Measurements from ENCODE around the gene ATXN2. TPM values are rescaled to one million over a fixed set of nuclear protein-coding genes. Genes with fewer than 3 reads are reported as not detected.
A peak's percentile ranks its signal among the peaks of the same experiment; 100 is the strongest.

The ATXN2 gene
- total and polyA plus RNA-seq, 2 of the 4 experiments (the other 2 are of a cell fraction) = 12.4 to 66.5 TPM

GRCh38 chr12:111444314-111444924 lies 154.7 kb downstream of the ATXN2 start:
- Histone ChIP-seq H2AK9ac (replicated peaks; ENCODE audit: low read depth, low read length, poor library complexity) (no peak overlapping the region), H3K4me1 (ENCODE audit: control insufficient read depth, insufficient read depth, low read length) (peaks cover 16% of the 10 kb centered on the region), H3K27ac (ENCODE audit: insufficient read depth, low read length) (no peak overlapping the region), H3K14ac (replicated peaks; ENCODE audit: low read depth, low read length) (no peak overlapping the region), H3K4me3 (ENCODE audit: insufficient read depth, low read depth, low read length) (no peak overlapping the region), H3K9ac (ENCODE audit: low read depth, low read length) (no peak overlapping the region), H4K91ac (ENCODE audit: insufficient read depth, low read depth, low read length) (no peak overlapping the region), H2BK20ac (ENCODE audit: low read depth, low read length) (no peak overlapping the region), H2BK120ac (ENCODE audit: low read depth, low read length) (no peak overlapping the region), H3K9me1 (ENCODE audit: insufficient read depth, low read length) (peaks cover 15% of the 10 kb centered on the region), H4K20me1 (ENCODE audit: insufficient read depth, low read length) (peaks cover 76% of the 10 kb centered on the region), H4K8ac (ENCODE audit: low read depth in 2 of 2, low read length in 2 of 2) (0 out of 4 replicates have a peak overlapping the region, but pooled peaks of 1 of the 2 experiments have one; percentile 5), H4K5ac (ENCODE audit: low read depth, low read length) (no peak overlapping the region), H3K79me1 (ENCODE audit: low read depth in 1 of 2, low read length in 2 of 2) (peaks cover 16 to 87% of the 10 kb centered on the region in 2 experiments; a peak in 3 of 4 replicates), H3K4me2 (ENCODE audit: low read depth, low read length) (no peak overlapping the region), H2AK5ac (ENCODE audit: low read depth, low read length) (no peak overlapping the region), H3K9me3 (ENCODE audit: control insufficient read depth, insufficient read depth, low read length) (no peaks in the 10 kb centered on the region), H3K27me3 (ENCODE audit: control insufficient read depth, insufficient read depth, low read length) (no peaks in the 10 kb centered on the region), H3K56ac (ENCODE audit: extremely low read depth, insufficient read depth, low read length) (no peak overlapping the region), H2BK15ac (ENCODE audit: low read depth, low read length) (no peak overlapping the region), H3K4ac (ENCODE audit: low read depth, low read length) (no peak overlapping the region), H2AFZ (replicated peaks; ENCODE audit: low read length, poor library complexity) (no peak overlapping the region), H3K36me3 (ENCODE audit: control insufficient read depth, insufficient read depth, low read length) (peaks cover 62% of the 10 kb centered on the region), H3K23ac (ENCODE audit: low read depth, low read length) (no peak overlapping the region), H3K18ac (ENCODE audit: low read depth, low read length) (no peak overlapping the region), H2BK5ac (ENCODE audit: low read depth, low read length, poor library complexity, severe bottlenecking) (no peak overlapping the region)
- intact Hi-C loops (cut with micrococcal nuclease) (no loop called here), in situ Hi-C loops (cut with MboI; ENCODE audit: low sequenced_read_pairs) (no loop called here), dilution Hi-C loops (cut with HindIII; ENCODE audit: low sequenced_read_pairs, unreplicated experiment) (no loop called here)
- no TSS peak for BruUV-seq (replicated peaks)
- ChIA-PET CTCF (interaction anchor here (0.6 to 2.0 kb wide), 3 partner anchors 45 to 229 kb away, joined by 3 to 10 read pairs (median 4); no protein-coding TSS in a partner anchor), POLR2A (ENCODE audit: unreplicated experiment) (interaction anchor here (1.1 kb wide), 1 partner anchor 10 kb away, joined by 3 read pairs; no protein-coding TSS in a partner anchor)
- DNase-seq = no peak
- TF ChIP-seq POLR2A (IDR thresholded peaks at IDR 0.05; ENCODE audit: low read depth, low read length) (no peak), MAFK (IDR thresholded peaks at IDR 0.05; ENCODE audit: low read depth, low read length) (no peak), USF2 (IDR thresholded peaks at IDR 0.05; ENCODE audit: low read depth, low read length) (no peak), MXI1 (IDR thresholded peaks at IDR 0.05; ENCODE audit: borderline replicate concordance, low read depth, low read length) (no peak), CEBPB (IDR thresholded peaks at IDR 0.05; ENCODE audit: low read depth, low read length) (no peak), BHLHE40 (IDR thresholded peaks at IDR 0.05; ENCODE audit: low read depth, low read length) (no peak), CHD1 (IDR thresholded peaks at IDR 0.05; ENCODE audit: low read depth, low read length) (no peak), MAZ (IDR thresholded peaks at IDR 0.05; ENCODE audit: borderline replicate concordance, low read depth, low read length) (no peak), FOS (IDR thresholded peaks at IDR 0.05; ENCODE audit: low read depth, low read length) (no peak), RAD21 (IDR thresholded peaks at IDR 0.05; ENCODE audit: low read length) (no peak), RCOR1 (IDR thresholded peaks at IDR 0.05; ENCODE audit: insufficient replicate concordance, low read length) (no peak), SMC3 (IDR thresholded peaks at IDR 0.05; ENCODE audit: low read depth, low read length) (no peak), RFX5 (IDR thresholded peaks at IDR 0.05; ENCODE audit: low read depth, low read length) (no peak), CTCF (conservative IDR thresholded peaks at IDR 0.05; ENCODE audit: low read depth, low read length) (no peak), ELK1 (IDR thresholded peaks at IDR 0.05; ENCODE audit: borderline replicate concordance, low read depth, low read length) (no peak), NFE2L2 (IDR thresholded peaks at IDR 0.05; ENCODE audit: low read depth, low read length) (no peak)
- no peak for ATAC-seq (ENCODE audit: low read depth)
- WGBS, 2 experiments (ENCODE audit: extremely low coverage in 2 of 2, insufficient read length in 1 of 2) = 100% methylated on average over 2 of the region's 8 CpGs; no CpG with 5 or more reads in 1 of the 2 experiments
